Ishikawa (cell line): ENCODE results near the gene FANCE.

Experiments
- EGR1 ChIP-seq: IDR thresholded peaks from 2 replicates; pipeline ENCODE4 v1.6.1; 2012
- EP300 ChIP-seq: IDR thresholded peaks from 2 replicates; pipeline ENCODE4 v1.6.1; 2012; ENCODE audit warnings: borderline replicate concordance
- NFIC ChIP-seq: IDR thresholded peaks from 2 replicates; pipeline ENCODE4 v1.6.1; 2012
- TAF1 ChIP-seq: IDR thresholded peaks from 2 replicates; pipeline ENCODE4 v1.6.1; 2012; ENCODE audit warnings: low read depth, mild to moderate bottlenecking
- TF ChIP-seq, protein P1 (sequence below): IDR thresholded peaks from 2 replicates; pipeline ENCODE4 v1.6.1; 2012
- TF ChIP-seq, protein P2 (sequence below): IDR thresholded peaks from 2 replicates; pipeline ENCODE4 v1.6.1; 2012; ENCODE audit warnings: low read depth, mild to moderate bottlenecking

DNA sequence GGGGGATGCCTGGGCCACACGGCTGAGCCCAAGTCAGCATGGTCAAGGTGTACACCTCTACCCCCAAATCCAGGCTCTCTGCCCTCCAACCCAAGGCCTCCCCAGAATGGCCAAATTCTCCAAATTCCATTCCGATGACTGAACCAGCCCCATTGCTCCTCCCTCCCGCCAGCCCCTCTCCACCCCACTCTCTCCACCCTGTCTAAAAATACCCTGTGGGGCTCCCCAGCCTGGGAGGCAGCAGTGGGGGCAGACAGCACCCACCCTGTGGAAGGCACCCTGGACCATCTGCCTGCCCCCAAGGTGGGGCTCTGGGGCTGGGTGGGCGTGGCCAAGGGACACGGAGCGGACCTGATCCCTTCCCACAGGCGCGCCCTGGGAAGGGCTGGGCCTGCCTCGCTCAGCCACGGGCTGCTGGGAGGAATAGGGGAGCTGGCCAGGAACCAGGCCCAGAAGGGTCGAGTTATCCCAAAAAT lies 33.3 kb downstream of the FANCE start:
- TF ChIP-seq EP300, result no peak; the same call in 1 of the 2 replicates
- TF ChIP-seq, protein P1, sequence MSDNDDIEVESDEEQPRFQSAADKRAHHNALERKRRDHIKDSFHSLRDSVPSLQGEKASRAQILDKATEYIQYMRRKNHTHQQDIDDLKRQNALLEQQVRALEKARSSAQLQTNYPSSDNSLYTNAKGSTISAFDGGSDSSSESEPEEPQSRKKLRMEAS, result peak; percentile 20; the same call in 1 of the 2 replicates
- 0 out of 2 replicates have a peak, but pooled peaks have one; percentile 24 for TF ChIP-seq NFIC
- no peak for TF ChIP-seq TAF1
- no peak for TF ChIP-seq EGR1
- TF ChIP-seq, protein P2, sequence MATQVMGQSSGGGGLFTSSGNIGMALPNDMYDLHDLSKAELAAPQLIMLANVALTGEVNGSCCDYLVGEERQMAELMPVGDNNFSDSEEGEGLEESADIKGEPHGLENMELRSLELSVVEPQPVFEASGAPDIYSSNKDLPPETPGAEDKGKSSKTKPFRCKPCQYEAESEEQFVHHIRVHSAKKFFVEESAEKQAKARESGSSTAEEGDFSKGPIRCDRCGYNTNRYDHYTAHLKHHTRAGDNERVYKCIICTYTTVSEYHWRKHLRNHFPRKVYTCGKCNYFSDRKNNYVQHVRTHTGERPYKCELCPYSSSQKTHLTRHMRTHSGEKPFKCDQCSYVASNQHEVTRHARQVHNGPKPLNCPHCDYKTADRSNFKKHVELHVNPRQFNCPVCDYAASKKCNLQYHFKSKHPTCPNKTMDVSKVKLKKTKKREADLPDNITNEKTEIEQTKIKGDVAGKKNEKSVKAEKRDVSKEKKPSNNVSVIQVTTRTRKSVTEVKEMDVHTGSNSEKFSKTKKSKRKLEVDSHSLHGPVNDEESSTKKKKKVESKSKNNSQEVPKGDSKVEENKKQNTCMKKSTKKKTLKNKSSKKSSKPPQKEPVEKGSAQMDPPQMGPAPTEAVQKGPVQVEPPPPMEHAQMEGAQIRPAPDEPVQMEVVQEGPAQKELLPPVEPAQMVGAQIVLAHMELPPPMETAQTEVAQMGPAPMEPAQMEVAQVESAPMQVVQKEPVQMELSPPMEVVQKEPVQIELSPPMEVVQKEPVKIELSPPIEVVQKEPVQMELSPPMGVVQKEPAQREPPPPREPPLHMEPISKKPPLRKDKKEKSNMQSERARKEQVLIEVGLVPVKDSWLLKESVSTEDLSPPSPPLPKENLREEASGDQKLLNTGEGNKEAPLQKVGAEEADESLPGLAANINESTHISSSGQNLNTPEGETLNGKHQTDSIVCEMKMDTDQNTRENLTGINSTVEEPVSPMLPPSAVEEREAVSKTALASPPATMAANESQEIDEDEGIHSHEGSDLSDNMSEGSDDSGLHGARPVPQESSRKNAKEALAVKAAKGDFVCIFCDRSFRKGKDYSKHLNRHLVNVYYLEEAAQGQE, result no peak
